RKO (cell line): Measurements from ENCODE around the gene SAYSD1.

Experiments used
- DNase-seq: peaks from one replicate; pipeline ENCODE4 v3.0.0-alpha.2; 2016; ENCODE audit warnings: low spot score

Gene SAYSD1

GRCh38 chr6:39058471-39059147 lies 56.4 kb downstream of the SAYSD1 start:
- no peak for DNase-seq

GRCh38 chr6:39057251-39058155 lies 57.5 kb downstream of the SAYSD1 start:
- no peak for DNase-seq

- DNase-seq, result no peak
These were observed 58.3 kb downstream of the SAYSD1 start for GRCh38 chr6:39056681-39057080.

- DNase-seq, result no peak
These were observed 58.8 kb downstream of the SAYSD1 start for GRCh38 chr6:39056191-39056590.

GRCh38 chr6:39055661-39056060 lies 59.3 kb downstream of the SAYSD1 start:
- no peak for DNase-seq

- no peak for DNase-seq
These were observed 60.3 kb downstream of the SAYSD1 start for GRCh38 chr6:39054577-39055142.
